RWPE1 (cell line): ENCODE data around the gene REEP1.

Source experiments
- CTCF ChIA-PET: fragments of 350-600 bp; sonication (Branson Sonifier 250); formaldehyde crosslinking; extraction: SDS; loops from one replicate; lab custom pipeline; 2021; lab: Yijun Ruan, JAX
- POLR2A ChIA-PET: fragments of 400-600 bp; formaldehyde crosslinking; extraction: SDS; loops from one replicate; lab custom pipeline; 2020; ENCODE audit warnings: antibody characterized with exemption; ENCODE audit not compliant: low non-redundant PET; lab: Yijun Ruan, JAX
- DNase-seq: peaks from one replicate; pipeline ENCODE4 v3.0.0; 2012; ENCODE audit warnings: low spot score
- H3K27ac ChIP-seq: fragments of 450-650 bp; 2 replicates; pipeline ENCODE4 v1.5.1; 2017
- CTCF ChIP-seq: fragments of 450-650 bp; conservative IDR thresholded peaks from 2 replicates; pipeline ENCODE4 v1.5.1; 2017; ENCODE audit warnings: low read depth, mild to moderate bottlenecking

The REEP1 gene

GRCh38 chr2:86241611-86242010 is 95.8 kb downstream of the REEP1 start:
- DNase-seq, result no peak
- ChIA-PET POLR2A (no interaction called here), CTCF (interaction anchor here (0.7 to 0.8 kb wide), 2 partner anchors 91 to 220 kb away, joined by 3 read pairs; no protein-coding TSS in a partner anchor)
- no peak overlapping the region for H3K27ac ChIP-seq
- TF ChIP-seq CTCF, result no peak

- ChIA-PET CTCF (no interaction called here), POLR2A (no interaction called here)
- no peak overlapping the region for H3K27ac ChIP-seq
- no peak for DNase-seq
- TF ChIP-seq CTCF, result no peak
Observed at GRCh38 chr2:86240251-86240650, 97.2 kb downstream of the REEP1 start.

GRCh38 chr2:86239745-86240144 is 97.7 kb downstream of the REEP1 start:
- ChIA-PET POLR2A (no interaction called here), CTCF (no interaction called here)
- TF ChIP-seq CTCF, result no peak
- H3K27ac ChIP-seq, result no peak overlapping the region
- DNase-seq, result no peak

- CTCF ChIA-PET, result no interaction called here
- no peak for DNase-seq
- no peak overlapping the region for H3K27ac ChIP-seq
- POLR2A ChIA-PET, result no interaction called here
- no peak for TF ChIP-seq CTCF
Observed at GRCh38 chr2:86239326-86239725, 98.1 kb downstream of the REEP1 start.

GRCh38 chr2:86238354-86238753 is 99.1 kb downstream of the REEP1 start:
- no peak for DNase-seq
- H3K27ac ChIP-seq, result no peak overlapping the region
- ChIA-PET CTCF (no interaction called here), POLR2A (no interaction called here)
- no peak for TF ChIP-seq CTCF

GRCh38 chr2:86237172-86237571 is 100.3 kb downstream of the REEP1 start:
- ChIA-PET POLR2A (no interaction called here), CTCF (no interaction called here)
- no peak for DNase-seq
- TF ChIP-seq CTCF, result no peak
- no peak overlapping the region for H3K27ac ChIP-seq
